GM19240 (cell line): ENCODE measurements around the gene MS4A14.
"Not testable (repeated sequence)": the region's sequence is repeated elsewhere in the genome, so short reads cannot be mapped to it uniquely, and the experiment has no call there.

ENCODE experiments used
- DNase-seq: peaks from one replicate; pipeline ENCODE4 v3.0.0; 2011; ENCODE audit warnings: low spot score; ENCODE audit not compliant: insufficient read length

MS4A14 gene

GRCh38 chr11:60389279-60389910, 6.9 kb upstream of the MS4A14 start:
- DNase-seq, result peak; percentile 17

GRCh38 chr11:60390419-60390818, 5.8 kb upstream of the MS4A14 start:
- no peak for DNase-seq

- no peak for DNase-seq
Measured at GRCh38 chr11:60392361-60392760, 3.9 kb upstream of the MS4A14 start.

GRCh38 chr11:60393016-60393415, 3.2 kb upstream of the MS4A14 start:
- no peak for DNase-seq

GRCh38 chr11:60394666-60395380, 1.4 kb upstream of the MS4A14 start:
- no peak for DNase-seq

GRCh38 chr11:60396799-60397198, 540 bp downstream of the MS4A14 start:
- no peak for DNase-seq

- no peak for DNase-seq
Measured at GRCh38 chr11:60420015-60420414, 23.8 kb downstream of the MS4A14 start.

GRCh38 chr11:60422609-60423008, 26.4 kb downstream of the MS4A14 start:
- DNase-seq, result no peak

- no peak for DNase-seq
Measured at GRCh38 chr11:60428517-60428916, 32.3 kb downstream of the MS4A14 start.

- DNase-seq, result no peak
Measured at GRCh38 chr11:60429272-60429671, 33.0 kb downstream of the MS4A14 start, which contains the start of gene MS4A5. Gene MS4A5, plus strand, starts transcription at chr11:60429572. Its CDS starts 103 bp downstream, at chr11:60429675.

- DNase-seq, result no peak
Measured at GRCh38 chr11:60431251-60431650, 35.0 kb downstream of the MS4A14 start.

GRCh38 chr11:60433401-60433800, 37.1 kb downstream of the MS4A14 start:
- no peak for DNase-seq

GRCh38 chr11:60447070-60447469, 50.8 kb downstream of the MS4A14 start:
- DNase-seq, result no peak

GRCh38 chr11:60447846-60448245, 51.6 kb downstream of the MS4A14 start:
- no peak for DNase-seq

- not testable (repeated sequence) for DNase-seq
Measured at GRCh38 chr11:60451185-60451584, 54.9 kb downstream of the MS4A14 start.

- DNase-seq, result no peak
Measured at GRCh38 chr11:60454212-60454611, 58.0 kb downstream of the MS4A14 start.

GRCh38 chr11:60455531-60456042, 59.3 kb downstream of the MS4A14 start, which contains the start of gene MS4A1:
Gene MS4A1, plus strand, starts transcription at chr11:60455847. Its CDS starts 6,528 bp downstream, at chr11:60462375.
- peak; percentile 52 for DNase-seq

GRCh38 chr11:60457576-60457975, 61.3 kb downstream of the MS4A14 start:
- DNase-seq, result no peak

- no peak for DNase-seq
Measured at GRCh38 chr11:60459345-60459744, 63.1 kb downstream of the MS4A14 start.
